Amniotic stem cell (primary cell): ENCODE data around the gene KDM4C.

Source experiments
- DNase-seq: peaks from one replicate; lab custom pipeline; 2025; lab: John Stamatoyannopoulos, UW

The KDM4C gene

DNA sequence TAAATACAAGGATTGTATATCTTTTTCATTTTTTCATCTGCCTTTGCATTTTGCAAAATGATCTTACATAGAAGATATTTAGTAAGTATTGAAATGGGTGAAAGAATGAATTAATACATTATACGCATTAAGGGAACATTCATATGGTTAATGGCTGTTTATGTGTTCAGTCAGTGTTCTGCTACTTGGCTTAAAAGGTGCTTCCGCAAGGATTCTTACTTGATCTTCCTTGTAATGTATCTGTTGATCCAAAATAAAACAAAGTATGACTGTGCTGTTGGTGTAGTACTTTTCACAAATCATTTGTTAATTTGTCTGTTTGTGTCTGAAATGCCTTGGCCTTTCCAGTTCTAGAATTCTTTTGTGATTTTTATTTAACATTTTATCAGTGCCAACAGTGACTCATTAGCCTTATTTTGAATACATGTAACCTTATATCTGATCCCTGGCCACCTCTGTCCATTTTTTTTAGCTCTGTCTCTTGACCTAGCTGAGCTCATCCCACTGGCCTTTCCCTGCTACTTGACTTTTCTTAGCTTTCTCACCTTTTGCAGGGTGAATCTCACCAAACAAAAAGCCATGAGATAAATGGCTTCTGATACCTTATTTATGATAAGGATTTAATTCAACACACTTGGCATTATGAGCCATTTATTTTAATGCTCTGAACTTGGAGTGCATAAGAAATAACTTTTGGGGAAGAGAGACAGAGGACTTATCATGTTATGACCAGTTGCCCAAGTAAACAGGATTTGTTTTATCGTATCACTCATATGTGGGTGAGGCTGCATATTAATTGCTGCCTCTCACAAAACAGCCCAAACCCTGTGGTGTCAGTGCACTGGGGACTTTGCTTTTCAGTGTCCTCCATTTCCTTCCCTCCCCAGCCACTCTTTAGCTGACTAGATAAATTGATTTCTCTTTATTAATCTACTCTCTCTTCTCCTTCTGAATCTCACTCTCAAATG, 340.3 kb downstream of the KDM4C start:
- DNase-seq: no peak

DNA sequence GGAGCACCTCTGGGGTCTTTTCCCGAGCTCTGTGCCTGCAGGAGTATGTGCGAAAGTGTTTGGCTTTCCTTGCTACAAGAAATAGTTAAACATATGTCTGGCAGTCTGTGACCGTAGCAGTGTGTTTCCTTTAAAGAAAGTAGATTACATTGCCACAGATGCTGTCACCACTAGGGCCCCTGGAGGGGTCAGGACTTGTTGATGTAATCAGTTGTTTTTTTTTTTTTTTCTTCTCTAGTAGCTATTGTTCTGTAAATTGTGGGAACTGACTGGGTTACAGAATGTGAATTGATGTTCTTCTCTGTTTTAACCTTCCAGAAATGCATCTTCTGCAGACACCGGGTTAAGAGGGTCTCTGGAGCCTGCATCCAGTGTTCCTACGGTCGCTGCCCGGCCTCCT, 345.6 kb downstream of the KDM4C start:
- no peak for DNase-seq

DNA sequence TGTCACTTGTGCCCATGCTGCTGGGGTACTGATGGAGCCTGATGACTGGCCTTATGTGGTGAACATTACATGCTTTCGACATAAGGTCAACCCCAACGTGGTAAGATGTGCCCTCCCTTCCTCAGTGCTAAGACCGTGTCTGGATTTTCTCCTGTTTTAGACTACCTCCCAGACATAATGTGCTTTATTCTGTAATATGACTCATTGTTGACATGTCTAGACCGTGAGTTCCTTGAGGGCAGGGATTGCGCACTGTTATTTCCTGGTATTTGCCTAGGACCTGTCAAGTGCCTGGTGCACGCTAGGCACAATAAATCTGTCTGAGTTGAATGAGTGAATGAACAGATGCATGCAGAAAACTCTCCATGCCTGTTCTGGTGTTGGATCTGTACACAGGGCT, 346.0 kb downstream of the KDM4C start:
- DNase-seq: no peak

DNA sequence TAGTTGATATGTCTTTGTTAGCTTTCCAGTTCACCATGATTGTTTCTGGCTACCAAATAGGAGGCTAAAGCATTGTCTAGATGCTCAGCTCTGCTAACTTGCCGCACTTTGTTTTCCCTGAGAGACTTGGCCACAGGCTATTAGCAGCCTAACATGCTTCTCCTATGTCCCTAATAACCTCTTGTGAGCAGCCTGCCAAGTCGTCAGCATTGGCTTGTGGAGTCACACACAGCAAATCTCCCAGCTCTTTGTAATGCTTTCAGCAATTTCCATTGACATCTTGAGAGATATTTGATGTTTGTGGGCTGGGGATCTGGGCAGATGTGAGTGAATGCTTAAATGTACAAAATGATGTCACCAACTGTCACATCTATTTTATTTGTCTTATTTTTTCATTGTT, 346.9 kb downstream of the KDM4C start:
- DNase-seq: no peak

DNA sequence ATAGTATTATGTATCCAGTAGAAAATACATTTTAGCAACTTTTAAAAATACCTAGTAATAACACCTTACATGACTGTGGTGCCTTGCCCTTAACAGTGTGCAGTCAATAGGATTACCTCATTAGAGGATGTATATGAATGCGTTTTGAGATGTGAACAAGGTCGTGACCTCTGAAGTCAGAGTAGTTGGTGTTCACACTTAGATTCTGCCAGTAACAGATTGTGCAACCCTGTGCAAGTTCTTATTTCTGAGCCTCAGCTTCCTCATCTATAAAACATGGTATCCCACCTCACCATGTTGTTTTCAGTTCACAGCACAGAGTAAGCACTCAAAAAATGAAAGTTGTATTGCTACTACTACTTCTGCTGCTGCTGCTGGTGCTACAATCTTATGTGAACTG, 347.3 kb downstream of the KDM4C start:
- DNase-seq: no peak

DNA sequence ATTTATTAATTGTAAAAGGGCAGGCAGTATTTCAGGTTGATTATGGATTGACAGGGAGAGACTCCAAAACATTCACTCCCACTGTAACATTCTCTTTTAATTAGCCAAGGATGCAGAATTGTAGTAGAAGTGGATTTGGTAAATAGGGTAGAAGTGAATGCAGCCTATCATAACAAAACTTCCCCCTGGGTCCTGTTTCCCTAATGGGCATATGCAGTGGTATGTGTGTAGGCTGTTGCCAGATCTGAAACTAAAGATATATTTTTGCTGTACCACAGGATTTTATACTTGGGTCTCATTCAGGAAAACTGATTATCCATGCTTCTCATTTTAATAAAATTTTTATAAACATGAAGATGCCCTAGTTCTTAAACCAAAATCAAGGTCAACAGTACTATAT, 351.2 kb downstream of the KDM4C start:
- no peak for DNase-seq

DNA sequence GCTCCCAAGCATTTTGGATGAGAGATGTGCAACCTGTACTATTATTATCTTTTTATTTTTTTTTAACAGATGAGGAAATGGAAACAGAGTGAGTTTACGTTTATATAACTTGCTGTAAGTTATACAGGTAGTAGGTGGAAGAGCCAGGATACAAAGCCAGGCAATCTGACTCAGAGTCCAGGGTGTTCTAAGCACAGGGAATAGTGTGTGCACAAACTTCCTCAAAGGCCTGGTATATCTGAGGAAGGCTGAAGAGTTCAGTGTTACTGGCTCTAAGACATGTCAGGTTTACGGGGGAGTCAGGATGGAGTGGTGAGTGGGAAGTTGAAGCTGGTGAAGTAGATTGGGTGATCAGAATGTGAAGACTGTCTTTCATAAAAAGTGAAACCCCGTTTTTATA, 353.6 kb downstream of the KDM4C start:
- no peak for DNase-seq

DNA sequence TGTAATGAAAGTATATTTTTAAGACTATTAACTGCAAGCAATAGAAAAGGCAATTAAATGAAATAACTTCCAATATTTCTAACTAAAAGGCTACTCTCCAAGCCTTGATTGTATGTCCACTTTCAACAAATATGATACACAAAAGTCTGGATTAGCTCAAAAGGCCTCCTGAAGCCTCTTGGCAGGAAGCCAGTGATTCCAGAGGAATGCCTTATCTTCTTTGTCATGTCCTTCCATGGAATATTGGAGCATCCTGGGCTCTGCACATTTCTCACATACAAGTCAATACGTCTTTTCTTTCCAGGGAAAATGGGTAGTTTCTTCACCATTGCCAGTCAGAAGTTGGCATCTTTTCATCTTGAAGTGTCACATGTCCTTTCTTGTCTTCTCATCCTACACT, 357.8 kb downstream of the KDM4C start:
- DNase-seq: no peak

DNA sequence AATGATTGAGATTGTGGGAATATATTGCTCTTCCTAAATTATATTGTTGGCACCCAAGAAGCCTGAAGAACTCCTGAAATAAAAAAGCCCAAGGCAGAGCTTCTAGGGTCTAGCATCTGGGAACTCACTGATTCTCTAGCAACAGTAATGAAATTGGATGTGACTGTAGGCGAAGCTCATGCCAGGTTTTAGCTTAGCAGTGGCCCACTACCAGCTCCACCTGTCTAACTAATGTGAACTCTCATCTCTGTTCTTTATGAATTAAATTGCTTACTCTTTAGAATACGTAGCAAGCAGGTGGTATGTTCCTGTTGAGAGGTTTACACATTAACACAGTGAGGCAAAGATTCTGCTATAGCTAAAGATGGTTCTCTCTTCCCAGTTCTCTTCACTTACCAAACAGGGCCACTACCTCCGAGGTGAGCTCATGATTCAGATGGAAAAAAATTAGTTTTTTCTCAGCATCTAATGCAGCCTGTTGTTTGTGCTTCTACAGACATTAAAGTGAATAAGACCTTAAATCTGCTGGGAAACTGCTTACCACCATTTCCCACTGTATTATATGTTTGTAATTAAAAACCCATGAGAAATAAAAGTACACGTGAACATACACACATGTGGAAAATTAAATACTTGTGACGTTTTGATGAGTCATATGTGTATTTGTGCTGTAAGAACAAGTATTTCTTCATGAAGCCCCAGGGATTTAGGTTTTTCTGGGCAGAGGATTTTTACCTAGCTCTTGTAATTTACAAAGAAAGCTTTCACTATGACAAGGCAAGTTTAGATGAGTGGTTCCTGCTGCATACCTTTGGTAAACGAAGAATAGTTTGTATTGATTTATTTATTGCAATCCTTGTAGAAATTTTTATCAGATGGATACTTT, 360.1 kb downstream of the KDM4C start:
- DNase-seq: no peak

DNA sequence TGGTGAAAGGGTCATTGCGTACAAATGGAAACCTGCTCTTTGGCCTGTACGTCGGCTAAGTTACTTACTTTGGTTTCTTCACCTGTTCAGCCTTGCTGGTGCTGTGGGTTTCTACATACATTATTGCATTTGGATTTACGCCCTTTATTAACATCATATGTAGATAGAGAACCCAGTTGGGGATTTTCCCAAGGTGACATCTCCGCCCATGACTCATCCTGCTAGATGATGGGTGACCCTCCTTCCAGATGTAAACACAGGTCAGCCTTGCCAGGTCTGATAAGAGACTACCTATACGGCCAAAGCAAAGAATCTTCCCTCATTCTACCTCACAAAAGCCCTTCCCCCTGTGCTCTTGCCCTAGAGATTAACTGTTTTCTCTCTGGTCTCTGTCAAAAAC, 360.9 kb downstream of the KDM4C start:
- DNase-seq: no peak

DNA sequence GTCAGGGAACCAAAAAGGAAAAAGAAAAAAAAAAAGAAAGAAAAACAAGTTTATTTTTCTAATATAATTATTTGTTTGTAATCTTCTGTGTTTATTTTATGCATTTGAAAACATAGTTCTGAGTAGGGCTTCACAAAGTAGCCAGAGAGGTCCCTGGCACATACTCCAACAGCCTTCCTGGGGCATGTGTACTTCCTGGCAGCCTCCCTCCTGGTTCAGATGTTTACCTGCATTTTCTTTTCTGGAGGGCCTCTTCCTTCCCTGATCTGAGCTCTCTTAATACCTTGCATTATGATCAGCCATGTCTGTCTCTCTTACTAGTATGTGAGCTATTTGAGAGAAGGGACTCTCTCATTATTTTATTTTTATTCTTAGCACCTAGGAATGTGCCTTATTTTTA, 361.8 kb downstream of the KDM4C start:
- no peak for DNase-seq

DNA sequence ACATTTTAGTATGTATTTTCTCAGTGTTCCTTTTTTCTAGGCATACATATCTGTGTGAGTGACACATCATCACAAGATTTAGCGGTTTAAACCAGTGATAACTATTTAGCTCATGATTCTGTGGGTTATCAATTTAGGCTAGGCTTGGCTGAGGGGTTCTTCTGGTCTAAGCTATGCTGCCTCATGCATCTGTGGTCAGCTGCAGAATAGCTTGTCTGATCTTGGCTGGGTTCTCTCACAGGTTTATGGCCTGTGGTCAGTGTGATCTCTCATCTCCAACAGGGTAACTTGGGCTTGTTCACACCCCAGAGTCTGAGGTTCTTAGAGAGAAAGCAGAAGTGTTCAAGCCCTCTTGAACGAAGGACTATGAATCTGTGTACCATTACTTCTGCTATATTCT, 363.3 kb downstream of the KDM4C start:
- no peak for DNase-seq

DNA sequence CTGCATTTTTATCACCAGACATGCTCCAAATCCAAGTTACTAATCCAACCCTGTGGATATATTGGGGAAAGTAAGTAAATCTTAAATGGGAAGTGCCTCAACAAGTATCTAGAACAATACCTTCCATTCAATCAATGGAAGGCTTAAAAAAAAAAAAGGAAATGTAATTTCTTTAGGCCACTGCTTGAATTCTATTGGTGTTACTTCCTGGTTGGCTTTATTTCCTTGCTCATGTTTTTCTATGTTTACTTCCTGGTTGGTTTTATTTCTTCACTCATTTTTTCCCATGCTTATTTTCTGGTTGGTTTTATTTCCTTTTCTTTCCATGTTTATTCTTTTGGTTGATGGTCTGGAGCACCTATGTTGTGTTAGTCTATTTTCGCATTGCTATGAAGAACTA, 363.9 kb downstream of the KDM4C start:
- DNase-seq: no peak

DNA sequence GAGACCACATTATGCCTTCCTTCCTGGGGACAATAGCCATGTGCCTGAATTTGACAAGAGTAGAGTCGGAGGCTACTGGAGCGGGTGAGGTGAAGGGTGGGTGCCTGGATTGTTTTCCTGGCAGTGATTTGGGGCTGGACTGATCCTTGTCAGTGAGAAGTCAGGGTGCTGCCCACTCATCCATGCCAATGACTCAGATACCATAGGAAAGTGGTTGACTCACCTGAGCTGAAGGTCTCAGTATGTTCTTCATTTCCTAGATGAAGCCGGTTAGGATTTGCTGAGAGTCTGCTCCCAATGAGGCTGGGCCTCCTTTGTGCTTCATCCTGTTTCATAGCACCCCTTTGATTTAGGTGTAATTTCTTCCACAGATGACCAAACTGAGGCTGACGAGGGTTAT, 366.0 kb downstream of the KDM4C start:
- DNase-seq: no peak

DNA sequence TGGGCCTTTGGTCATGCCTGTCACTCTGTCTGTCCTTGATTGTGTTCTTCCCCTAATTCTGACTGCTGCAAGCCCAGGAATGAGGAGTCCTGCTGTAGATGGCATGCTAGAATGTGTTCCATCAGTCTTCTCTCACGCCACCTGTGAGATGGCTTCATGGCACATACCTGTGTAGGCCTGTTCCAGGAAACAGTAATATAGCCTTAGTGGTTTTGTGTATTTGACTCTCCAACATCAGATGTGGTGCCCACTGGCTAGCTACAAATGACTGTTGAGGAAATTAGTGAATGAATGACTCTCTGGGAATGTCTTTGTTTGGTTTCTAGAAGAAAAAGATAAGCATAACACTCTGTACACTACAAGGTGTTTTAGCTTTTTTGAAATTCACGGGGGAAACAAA, 367.5 kb downstream of the KDM4C start:
- DNase-seq: no peak

DNA sequence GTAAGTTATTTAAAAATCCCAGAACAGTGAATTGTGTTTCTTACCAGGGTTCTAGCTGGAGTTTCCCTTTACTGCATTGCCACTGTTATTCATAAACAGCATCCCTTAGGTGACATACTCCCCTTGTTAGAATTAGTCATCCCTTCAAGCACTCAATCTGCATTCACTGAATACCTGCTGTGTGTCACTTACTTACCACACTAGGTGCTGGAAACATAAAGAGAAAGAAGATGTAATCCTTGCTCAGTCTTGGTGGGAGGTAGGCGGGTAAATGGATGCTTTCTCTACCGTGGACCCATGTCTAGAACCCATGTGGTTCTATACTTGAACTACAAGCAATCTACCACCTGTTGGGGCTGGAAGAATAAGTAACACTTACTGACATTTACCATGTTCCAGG, 371.6 kb downstream of the KDM4C start:
- DNase-seq: no peak

DNA sequence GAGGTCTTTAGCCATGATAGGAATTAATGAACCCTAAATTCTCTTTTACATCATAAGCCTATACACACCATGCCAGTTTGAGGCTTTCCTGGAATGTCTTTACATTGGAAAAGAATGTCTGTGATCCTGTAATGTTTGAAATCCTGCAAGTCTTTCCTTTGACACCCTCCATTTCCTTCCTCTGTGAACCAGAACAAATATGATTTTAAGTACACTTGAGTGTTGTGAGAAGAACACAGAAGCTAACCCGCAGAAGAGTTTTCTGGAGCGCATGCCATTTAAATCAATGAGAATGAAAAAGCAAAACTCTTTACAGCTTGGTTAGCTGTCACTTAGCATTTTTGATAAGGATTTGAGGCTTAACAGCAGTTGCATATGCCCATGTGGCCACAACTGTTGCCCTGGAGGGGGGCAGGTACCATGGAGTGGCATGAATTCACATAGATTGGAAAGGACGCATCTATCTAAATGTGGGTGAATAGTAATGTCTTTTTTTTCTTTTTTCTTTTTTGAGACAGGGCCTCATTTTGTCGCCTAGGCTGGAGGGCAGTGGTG, 372.6 kb downstream of the KDM4C start:
- DNase-seq: no peak

DNA sequence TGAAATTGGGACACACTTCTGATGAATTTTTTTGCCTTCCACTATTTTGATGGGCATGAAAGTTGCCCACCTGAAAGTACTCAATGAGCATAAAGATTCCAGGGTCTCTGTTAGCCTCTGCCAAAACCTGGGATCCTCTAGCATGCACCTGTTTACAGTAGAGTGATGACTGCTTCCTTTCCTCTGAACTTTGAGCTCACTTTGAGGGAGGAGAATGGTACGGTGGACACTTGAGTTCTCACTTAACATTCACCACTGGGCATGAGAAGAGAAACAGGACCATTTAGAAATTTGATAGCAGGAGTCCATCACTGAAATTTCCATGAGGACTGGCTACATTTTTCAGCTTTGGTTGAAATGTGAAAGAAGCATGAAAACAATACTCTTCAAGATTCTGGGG, 374.8 kb downstream of the KDM4C start:
- DNase-seq: no peak

DNA sequence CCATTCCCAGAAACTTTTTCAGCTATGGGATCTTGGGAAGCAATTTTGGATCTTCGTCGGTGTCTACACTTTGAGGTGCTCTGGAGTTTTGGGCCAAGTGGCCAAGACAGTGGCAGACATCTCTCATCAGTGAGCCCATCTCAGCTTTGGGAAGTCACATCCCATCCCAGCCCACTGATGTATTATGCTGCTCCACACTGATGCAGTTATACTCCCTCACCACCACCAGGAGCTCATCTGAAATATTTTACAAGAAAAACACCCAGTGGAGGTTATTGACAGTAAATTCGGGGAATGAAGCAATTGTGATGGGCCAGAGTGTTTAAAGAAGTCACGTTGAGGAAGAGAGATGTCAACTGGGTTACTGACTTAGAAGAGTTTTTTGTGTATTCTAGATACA, 378.0 kb downstream of the KDM4C start:
- no peak for DNase-seq

DNA sequence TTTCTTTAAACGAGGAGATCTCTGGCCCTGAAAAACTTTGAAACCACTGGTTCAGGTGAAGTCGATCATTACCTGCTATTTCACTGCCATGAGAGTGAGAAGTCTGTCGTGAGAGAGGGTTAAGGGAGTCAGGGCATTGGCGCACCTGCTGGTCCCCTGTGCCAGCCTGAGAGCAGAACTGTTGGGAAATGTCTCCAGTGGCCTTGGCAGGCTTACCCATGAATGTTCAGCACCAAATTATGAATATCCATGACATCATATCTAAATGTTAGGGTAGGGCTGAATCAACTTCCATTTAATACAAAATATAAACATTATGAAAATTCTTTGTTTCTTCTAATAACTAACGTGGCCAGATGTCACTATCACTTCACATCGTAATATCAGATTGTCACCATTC, 379.3 kb downstream of the KDM4C start:
- DNase-seq: no peak

DNA sequence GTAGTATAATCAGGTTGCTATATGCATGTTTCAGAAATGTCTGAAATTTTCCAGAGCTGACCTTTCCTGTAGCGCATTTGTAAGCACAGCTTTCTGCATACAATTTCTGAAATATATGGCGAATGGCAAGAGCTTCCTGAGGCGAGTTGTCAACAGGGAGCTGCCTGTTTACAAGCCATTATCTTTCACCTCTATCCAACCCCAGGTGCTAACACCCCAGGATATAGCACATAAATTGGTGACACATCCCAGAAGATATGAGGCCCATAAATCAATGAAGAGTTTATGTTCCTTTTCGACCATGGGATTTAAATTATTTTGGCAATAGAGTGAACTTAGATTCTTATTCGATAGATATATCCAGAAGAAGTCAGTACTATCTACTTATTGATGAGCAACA, 379.8 kb downstream of the KDM4C start:
- DNase-seq: no peak

DNA sequence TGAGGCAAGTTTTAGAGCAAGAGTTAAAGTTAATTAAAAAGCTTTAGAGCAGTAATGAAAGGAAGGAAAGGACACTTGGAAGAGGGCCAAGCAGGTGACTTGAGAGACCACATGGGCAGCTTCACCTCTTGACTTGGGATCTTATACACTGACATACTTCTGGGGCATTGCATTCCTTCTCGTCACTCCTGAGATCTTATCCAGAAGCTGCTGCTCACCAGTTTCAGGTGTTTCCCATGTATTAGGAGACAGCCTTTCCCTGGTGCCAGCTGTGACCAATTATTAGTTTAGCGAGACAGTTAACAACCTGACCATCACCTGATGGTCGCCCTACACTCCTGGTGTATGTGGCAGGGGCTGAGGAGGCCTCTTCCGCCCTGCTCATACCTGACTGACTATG, 382.1 kb downstream of the KDM4C start:
- DNase-seq: no peak

DNA sequence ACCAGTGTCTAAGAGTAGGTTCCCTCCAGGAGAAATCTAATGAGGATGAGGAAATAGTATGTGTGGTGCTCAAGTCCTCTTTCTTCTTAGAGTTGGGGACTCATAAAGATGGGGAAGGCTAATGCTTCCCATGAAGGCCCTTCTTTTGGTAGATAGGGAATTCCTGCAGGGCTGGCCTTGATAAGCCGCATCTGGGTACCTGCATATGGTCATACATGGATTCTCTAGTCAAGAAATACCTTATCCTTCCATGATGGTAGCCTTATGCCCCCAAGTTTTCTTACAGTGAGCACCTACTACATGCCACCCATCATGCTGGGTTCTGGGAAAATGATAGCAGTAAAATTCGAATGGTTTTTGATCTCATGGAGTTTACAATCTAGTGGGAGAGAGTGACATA, 382.6 kb downstream of the KDM4C start:
- DNase-seq: no peak
